GM21619 (cell line): Measurements from ENCODE around the gene IRX1.

Experiments used
- ATAC-seq: cut with Tn5 transposase; IDR thresholded peaks from one replicate; pipeline ENCODE4 v1.9.1; 2021; ENCODE audit not compliant: unreplicated experiment

The IRX1 gene

GRCh38 chr5:3600106-3601060, 4.8 kb downstream of the IRX1 start:
- no peak for ATAC-seq

- ATAC-seq: no peak
Measured at GRCh38 chr5:3601061-3601710, 5.6 kb downstream of the IRX1 start.

GRCh38 chr5:3601911-3602782, 6.5 kb downstream of the IRX1 start:
- ATAC-seq: no peak

GRCh38 chr5:3602785-3603502, 7.3 kb downstream of the IRX1 start:
- ATAC-seq: no peak

GRCh38 chr5:3604501-3604900, 8.9 kb downstream of the IRX1 start:
- no peak for ATAC-seq

- no peak for ATAC-seq
Measured at GRCh38 chr5:3605298-3606010, 9.8 kb downstream of the IRX1 start.

GRCh38 chr5:3606121-3606831, 10.6 kb downstream of the IRX1 start:
- no peak for ATAC-seq

- no peak for ATAC-seq
Measured at GRCh38 chr5:3607541-3608181, 12.0 kb downstream of the IRX1 start.

GRCh38 chr5:3609120-3609681, 13.6 kb downstream of the IRX1 start:
- ATAC-seq: no peak

- no peak for ATAC-seq
Measured at GRCh38 chr5:3612591-3613042, 17.0 kb downstream of the IRX1 start.

- ATAC-seq: no peak
Measured at GRCh38 chr5:3613726-3614125, 18.1 kb downstream of the IRX1 start.

- ATAC-seq: no peak
Measured at GRCh38 chr5:3615217-3615616, 19.6 kb downstream of the IRX1 start.

GRCh38 chr5:3615829-3616228, 20.2 kb downstream of the IRX1 start:
- ATAC-seq: no peak

- ATAC-seq: no peak
Measured at GRCh38 chr5:3619579-3619978, 23.9 kb downstream of the IRX1 start.

- ATAC-seq: no peak
Measured at GRCh38 chr5:3622961-3623360, 27.3 kb downstream of the IRX1 start.

- no peak for ATAC-seq
Measured at GRCh38 chr5:3625626-3626025, 30.0 kb downstream of the IRX1 start.

- ATAC-seq: no peak
Measured at GRCh38 chr5:3634061-3634460, 38.4 kb downstream of the IRX1 start.

- ATAC-seq: no peak
Measured at GRCh38 chr5:3639175-3639574, 43.5 kb downstream of the IRX1 start.

GRCh38 chr5:3642231-3642630, 46.6 kb downstream of the IRX1 start:
- ATAC-seq: no peak
